GM19025 (cell line): ENCODE data around the gene PLEKHM3.
A peak's percentile ranks its signal among the peaks of the same experiment; 100 is the strongest.

ENCODE experiments used
- ATAC-seq: cut with Tn5 transposase; IDR thresholded peaks from one replicate; pipeline ENCODE4 v1.9.1; 2021; ENCODE audit warnings: mild to moderate bottlenecking, low read depth, moderate library complexity; ENCODE audit not compliant: unreplicated experiment

Gene PLEKHM3

GRCh38 chr2:207995887-207996286, 29.4 kb downstream of the PLEKHM3 start:
- ATAC-seq = no peak

- ATAC-seq = no peak
Measured at GRCh38 chr2:207993151-207993763, 32.1 kb downstream of the PLEKHM3 start.

GRCh38 chr2:207991944-207992343, 33.4 kb downstream of the PLEKHM3 start:
- no peak for ATAC-seq

GRCh38 chr2:207990784-207991183, 34.5 kb downstream of the PLEKHM3 start:
- no peak for ATAC-seq

- ATAC-seq = no peak
Measured at GRCh38 chr2:207988975-207989374, 36.4 kb downstream of the PLEKHM3 start.

- ATAC-seq = no peak
Measured at GRCh38 chr2:207987025-207987716, 38.2 kb downstream of the PLEKHM3 start.

GRCh38 chr2:207984765-207985480, 40.4 kb downstream of the PLEKHM3 start:
- no peak for ATAC-seq

GRCh38 chr2:207983641-207984042, 41.7 kb downstream of the PLEKHM3 start:
- ATAC-seq = peak; percentile 74

GRCh38 chr2:207978177-207978948, 47.0 kb downstream of the PLEKHM3 start:
- no peak for ATAC-seq

GRCh38 chr2:207975921-207976320, 49.4 kb downstream of the PLEKHM3 start:
- ATAC-seq = no peak

GRCh38 chr2:207974216-207974605, 51.1 kb downstream of the PLEKHM3 start:
- no peak for ATAC-seq

GRCh38 chr2:207970826-207971180, 54.5 kb downstream of the PLEKHM3 start:
- ATAC-seq = no peak

- ATAC-seq = no peak
Measured at GRCh38 chr2:207970147-207970825, 55.0 kb downstream of the PLEKHM3 start.

GRCh38 chr2:207969249-207969648, 56.1 kb downstream of the PLEKHM3 start:
- no peak for ATAC-seq

- ATAC-seq = no peak
Measured at GRCh38 chr2:207967121-207967520, 58.2 kb downstream of the PLEKHM3 start.

GRCh38 chr2:207960911-207961310, 64.4 kb downstream of the PLEKHM3 start:
- ATAC-seq = no peak

GRCh38 chr2:207960090-207960489, 65.2 kb downstream of the PLEKHM3 start:
- ATAC-seq = no peak

- no peak for ATAC-seq
Measured at GRCh38 chr2:207956771-207957170, 68.6 kb downstream of the PLEKHM3 start.

- no peak for ATAC-seq
Measured at GRCh38 chr2:207955456-207955855, 69.9 kb downstream of the PLEKHM3 start.

GRCh38 chr2:207953354-207953753, 72.0 kb downstream of the PLEKHM3 start:
- ATAC-seq = no peak
